Fibroblast of skin of scalp (primary cell): ENCODE data around the gene BBS1. TPM values are rescaled to one million over a fixed set of nuclear protein-coding genes. Genes with fewer than 3 reads are reported as not detected.
"Not testable (repeated sequence)": the region's sequence is repeated elsewhere in the genome, so short reads cannot be mapped to it uniquely, and the experiment has no call there.

Source experiments
- DNase-seq: peaks from one replicate; pipeline ENCODE4 v3.0.0-alpha.2; 2013
- polyA plus RNA-seq, 2 experiments: library from polyadenylated mRNA; unstranded; fragments of 120-200 nt; gene quantifications; one replicate each; pipeline ENCODE4 v1.2.1, GENCODE V29; 2013; ENCODE audit not compliant: insufficient read length in 2 of 2

Gene BBS1
- polyA plus RNA-seq (2013, experiment 1 of 2; ENCODE audit: insufficient read length) = 14.6 TPM
- 14.9 TPM for polyA plus RNA-seq (2013, experiment 2 of 2; ENCODE audit: insufficient read length)

DNA sequence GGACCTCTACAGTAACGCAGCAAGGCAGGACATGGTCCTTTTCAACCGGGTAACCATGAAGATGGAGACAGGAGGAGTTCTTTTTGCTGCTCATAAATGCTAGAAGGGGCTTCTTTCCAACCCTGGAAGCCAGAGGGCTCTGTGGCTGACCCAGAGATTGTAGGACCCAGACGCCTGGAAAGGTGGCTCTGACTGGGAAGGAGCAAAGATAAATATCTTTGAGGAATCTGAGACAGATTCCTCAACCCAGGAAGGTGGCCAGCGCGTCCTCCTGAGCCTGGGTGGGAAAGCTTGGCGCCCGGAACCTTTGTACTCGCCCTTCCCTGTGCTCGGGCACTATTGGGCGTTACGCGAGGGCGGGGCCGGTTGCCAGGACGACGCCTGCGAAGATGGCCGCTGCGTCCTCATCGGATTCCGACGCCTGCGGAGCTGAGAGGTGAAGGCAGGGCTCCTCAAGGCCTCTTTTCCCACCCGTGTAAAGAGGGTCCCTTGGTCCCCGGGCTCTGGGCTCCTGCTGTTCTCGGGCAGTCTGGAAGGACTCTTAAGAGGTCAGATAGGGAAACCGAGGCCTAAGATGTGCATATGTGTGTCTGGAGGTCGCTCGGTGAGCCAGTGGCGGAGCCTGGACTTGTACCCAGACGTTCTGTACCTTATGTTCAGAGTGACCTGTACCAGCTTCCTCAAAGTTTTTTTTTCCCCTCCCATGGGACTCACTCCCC is at the start of gene BBS1:
TSS of gene BBS1 (plus strand) at position 365 of the 719 bp plus-strand sequence. CDS start at position 390, 25 bp downstream.
- peak; percentile 79 for DNase-seq

DNA sequence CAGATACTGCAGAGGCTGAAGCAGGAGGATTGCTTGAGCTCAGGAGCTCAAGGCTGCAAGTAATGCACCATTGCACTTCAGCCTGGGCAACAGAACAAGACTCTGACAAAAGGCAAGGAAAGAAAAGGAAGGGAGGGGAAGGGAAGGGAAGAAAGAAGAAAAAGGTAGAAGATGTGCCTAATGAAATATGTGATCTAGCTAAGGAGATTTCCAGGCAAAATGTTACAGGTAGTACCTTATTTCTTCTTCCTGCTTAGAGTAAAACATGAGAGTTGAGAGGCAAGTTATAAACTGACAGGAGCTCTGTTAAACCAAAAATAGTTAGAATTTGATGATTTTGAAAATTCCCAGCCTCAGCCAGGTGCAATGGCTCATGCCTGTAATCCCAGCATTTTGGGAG is 48.4 kb upstream of the BBS1 start:
- DNase-seq = no peak

DNA sequence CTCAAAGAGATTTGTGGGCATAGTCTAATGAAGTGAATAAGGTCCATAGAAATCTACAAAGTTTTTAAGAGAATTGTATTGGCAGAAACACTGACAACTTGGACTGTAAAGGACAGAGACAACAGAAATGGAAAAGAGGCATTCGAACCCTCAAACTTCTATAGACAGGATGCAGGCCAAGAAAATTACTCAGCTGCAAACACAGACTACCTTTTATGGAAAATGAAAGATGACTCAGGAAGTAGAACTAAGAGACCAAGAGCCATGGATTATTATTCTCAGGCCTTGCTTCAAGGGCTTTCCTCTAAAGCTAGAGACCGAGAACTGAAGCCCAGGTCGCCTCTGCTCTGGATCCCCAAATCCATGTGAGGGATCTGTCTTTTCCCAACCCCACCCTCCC is 47.5 kb upstream of the BBS1 start:
- DNase-seq = no peak

DNA sequence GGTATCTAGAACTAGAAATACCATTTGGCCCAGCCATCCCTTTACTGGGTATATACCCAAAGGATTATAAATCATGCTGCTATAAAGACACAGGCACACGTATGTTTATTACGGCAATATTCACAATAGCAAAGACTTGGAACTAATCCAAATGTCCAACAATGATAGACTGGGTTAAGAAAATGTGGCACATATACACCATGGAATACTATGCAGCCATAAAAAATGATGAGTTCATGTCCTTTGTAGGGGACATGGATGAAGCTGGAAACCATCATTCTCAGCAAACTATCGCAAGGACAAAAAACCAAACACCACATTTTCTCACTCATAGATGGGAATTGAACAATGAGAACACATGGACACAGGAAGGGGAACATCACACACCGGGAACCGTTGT is 46.3 kb upstream of the BBS1 start:
- DNase-seq = not testable (repeated sequence)

DNA sequence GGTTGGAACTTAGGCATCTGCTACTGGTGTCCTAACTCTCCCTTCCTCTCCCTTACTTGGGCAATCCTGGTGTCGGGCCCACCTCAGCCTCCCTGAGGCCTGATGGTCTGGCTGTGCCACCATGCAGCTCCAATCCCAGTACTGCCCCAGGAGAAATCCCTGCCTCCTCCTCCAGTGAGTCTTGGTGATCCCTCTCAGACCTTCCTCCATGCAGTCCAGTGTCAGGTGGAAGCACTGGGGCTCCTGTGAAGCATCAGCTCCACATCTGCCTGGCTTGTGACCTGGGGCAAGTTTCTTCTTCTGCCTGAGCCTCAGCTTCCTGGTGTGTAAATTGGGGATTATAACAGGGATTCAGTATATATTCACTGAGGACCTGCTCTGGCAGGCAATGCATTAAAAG is 45.5 kb upstream of the BBS1 start:
- DNase-seq = no peak

DNA sequence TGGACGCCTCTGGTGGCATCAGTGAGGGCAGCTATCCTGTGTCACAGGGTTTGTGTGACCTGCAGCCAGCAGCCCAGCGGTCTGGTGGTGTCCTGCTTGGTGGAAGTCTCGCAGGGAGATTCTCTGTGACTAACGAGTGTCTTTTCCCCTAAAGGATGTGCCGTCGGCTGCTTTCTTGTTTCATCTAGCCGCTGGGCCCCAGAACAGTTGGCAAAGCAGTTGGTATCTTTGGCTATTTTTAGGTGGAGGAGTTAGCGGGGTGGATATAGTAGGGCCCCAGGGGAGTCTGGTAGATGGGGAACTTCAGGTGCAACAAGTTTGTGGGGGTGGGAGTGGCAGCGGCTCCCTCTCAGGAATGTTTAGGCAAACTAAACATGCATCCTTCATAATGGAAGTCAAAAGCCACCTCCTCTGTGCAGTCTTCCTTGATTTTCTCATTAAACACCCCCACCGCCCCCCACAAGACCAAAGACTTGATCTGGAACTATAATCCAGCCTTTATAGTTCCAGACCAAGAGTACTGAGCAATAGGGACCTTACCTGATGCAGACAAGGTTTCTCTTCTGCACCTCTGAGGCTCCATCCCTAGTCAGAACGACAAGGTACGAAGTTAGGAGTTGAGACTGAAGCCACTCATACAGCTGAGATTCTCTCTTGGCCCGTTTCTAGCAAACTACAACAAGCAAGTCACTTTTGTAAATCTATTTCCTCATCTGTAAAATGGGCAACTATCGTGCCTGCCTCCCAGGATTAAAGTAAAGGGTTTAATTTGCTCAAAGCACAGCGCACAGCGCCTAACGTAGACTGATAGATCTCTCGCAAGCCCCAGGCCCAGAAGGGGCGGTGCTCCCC is 44.8 kb upstream of the BBS1 start:
- no peak for DNase-seq

DNA sequence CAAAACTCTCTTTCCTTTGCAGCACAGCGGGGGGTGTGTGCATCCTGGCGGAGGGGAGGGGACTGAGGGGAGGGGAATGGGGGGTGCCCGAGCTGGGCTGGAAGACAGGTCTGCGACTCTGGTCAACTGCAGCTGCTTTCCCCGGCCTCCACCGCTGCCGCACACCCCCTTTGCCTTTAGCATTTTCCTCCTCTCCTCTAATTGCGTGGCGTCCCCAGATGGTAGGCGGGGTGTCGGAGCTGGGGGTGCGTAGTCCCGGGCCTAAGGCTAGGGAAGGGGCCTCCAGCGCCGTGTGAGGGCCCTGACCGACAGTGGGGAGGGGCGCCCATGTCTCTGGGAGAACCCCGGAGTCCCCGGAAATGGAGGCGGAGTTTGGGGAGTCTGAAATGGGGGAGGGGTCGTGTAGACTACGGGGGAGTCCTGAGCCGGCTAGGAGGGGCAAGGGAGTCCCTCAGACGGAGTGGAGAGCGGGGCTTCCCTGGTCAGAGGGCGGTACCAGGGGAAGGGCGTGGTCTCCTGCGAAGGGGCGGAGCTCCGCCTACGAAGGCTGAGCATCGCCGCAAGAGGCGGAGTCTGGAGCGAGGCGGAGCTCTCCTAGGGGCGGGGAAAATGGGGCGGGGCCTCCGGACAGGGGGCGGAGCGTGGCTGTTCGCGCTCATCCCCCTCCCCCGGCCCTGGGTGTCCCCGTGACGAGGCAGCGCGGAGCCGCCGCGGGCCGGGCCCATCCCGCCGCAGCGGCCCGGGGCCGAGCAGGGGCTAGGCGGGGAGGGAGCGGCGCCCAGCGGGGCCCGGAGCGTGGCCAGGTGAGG is 44.0 kb upstream of the BBS1 start, which contains the start of gene PELI3:
TSS of gene PELI3 (plus strand) at position 681 of the 809 bp plus-strand sequence. CDS start 1,224 bp downstream, outside the sequence.
- DNase-seq = peak; percentile 92

DNA sequence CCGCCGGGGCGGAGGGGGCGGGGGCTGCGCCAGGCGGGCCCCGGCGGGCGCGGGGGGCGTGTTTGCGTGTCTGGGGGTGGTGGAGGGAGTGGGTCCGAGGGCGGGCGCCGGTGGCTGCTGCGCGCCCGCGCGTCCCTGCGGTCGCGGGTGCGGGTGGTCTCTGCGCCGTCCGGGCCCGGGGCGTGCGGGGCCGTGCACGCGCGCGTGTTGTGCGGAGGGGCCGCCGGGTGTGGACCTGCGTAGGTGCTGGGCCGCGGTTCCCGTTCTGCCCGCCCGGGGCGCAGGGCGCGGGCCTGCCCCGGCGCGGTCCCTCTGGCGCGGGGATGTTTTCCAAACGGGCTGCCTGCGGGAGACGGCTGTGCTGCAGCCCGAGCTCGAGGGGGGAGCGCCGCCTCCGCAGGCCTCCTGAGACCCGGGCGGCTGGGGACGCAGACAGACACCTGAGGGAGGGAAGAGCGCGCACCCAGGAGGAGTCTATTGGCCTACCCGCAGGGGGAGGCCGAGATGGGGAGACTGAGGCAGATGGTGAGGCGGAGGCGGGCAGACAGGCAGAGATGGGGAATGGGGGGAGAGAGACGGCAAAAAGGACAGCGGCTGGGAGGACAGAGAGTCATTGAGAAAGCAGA is 43.3 kb upstream of the BBS1 start:
- DNase-seq = peak; percentile 22

DNA sequence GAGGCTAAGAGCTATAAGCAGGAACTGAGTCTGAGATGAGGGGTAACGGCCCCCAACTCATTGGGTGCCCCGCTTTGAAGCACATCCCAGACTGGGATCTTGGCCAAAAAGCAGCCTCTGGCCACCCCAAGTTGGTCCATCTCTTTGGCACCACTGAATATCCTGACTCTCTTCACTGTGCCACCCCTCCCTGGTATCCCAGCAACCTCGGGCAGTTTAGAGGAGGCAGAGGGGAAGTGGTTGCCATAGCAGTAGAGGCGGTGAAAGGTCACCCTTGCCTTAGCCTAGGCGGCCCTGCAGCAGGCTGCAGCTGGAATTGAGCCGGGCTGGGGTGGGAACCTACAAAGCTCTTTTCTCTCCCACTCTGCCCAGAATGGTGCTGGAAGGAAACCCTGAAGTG is 42.7 kb upstream of the BBS1 start:
- no peak for DNase-seq

DNA sequence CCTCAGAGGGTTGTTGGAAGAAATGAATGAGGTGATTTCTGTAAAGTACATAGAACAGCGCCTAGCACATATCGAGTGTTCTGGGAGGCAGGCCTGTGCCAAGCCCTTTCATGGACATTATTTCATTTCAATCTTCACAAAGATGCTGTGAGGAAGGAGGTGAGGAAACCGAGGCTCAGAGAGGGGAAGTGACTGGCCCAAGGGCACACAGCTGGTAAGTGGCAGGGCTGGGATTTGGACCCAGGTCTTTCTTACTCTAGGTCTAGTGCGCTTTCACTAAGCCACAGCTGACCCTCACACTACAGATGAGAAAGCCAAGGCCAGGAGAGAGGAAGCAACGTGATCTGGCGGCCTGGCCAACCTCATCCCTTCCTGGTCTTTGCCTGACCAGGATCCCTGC is 41.7 kb upstream of the BBS1 start:
- no peak for DNase-seq

DNA sequence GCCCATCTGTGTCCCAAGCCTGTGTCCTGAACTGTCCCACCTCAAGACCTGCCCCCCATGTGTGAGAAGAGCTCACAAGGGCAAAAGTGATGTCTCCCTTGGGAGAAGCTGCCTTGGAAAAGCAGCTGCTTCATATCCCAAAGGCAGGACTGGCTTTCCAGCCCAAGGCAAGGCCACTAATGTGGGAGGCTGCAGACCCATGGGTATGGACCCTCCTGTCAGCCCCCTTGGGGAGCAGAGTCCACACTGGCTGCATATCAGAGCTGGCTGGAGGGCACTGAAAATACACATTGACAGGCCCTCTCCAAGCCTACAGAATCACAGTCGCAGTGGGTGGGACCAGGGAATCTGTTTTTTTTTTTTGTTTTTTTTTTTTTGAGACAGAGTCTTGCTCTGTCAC is 41.0 kb upstream of the BBS1 start:
- no peak for DNase-seq

DNA sequence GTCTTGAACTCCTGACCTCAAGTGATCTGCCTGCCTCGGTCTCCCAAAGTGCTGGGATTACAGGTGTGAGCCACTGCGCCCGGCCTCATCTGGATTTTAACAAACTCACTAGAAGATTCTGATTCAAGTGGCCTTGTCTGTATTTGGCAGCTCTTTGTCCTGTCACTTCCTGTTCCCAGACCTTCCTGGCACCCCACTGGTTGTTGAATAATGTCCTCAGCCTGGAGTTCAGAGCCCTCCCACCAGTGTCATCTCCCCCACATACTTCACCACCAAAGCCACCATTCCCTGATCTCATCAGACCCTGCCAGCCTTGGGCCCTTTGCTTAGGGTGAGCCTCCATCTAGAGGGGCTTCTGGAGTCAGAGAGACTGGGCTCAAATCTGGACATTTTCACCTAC is 40.4 kb upstream of the BBS1 start:
- no peak for DNase-seq

DNA sequence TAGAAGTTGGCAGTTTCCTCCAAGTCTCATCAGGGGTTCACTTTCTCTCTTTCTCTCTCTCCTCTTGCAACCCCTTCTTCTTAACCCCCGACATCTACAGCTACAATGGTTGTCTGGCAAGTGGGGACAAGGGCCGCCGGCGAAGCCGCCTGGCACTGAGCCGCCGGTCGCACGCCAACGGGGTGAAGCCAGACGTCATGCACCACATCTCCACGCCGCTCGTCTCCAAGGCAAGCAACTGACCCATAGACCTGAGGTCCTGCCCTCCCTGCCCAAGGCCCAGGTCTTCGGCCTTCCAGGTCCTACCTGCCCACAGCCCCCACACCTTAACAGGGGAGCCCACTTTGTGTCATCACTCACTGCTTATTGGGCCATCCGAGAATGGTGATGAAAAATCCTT is 39.3 kb upstream of the BBS1 start:
- no peak for DNase-seq

DNA sequence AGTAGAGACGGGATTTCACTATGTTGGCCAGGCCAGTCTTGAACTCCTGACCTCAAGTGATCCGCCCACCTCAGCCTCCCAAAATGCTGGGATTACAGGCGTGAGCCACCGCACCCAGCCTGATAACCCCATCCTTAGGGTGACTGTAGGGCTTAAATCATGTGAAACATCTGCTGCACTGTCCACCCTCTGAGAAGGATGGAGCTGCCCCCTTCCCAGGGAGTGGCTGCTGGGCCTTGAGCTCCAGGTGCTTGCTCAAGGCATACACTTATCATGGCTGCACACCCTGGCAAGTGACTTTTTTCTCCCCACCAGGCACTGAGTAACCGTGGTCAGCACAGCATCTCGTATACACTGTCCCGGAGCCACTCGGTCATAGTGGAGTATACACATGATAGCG is 38.4 kb upstream of the BBS1 start:
- DNase-seq = no peak

DNA sequence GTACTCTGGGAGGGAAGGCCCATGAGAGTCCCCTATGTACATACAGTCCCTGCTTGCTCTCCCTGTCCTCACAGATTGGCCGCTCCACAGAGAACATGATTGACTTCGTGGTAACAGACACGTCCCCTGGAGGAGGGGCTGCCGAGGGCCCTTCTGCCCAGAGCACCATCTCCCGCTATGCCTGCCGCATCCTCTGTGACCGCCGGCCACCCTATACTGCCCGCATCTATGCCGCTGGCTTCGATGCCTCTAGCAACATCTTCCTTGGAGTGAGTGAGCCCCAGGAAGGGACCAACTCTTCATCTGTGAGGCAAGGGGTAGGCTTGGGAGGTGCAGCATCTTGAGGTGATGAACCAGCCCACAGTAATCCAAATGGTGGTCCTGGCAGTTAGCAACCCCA is 37.3 kb upstream of the BBS1 start:
- no peak for DNase-seq

DNA sequence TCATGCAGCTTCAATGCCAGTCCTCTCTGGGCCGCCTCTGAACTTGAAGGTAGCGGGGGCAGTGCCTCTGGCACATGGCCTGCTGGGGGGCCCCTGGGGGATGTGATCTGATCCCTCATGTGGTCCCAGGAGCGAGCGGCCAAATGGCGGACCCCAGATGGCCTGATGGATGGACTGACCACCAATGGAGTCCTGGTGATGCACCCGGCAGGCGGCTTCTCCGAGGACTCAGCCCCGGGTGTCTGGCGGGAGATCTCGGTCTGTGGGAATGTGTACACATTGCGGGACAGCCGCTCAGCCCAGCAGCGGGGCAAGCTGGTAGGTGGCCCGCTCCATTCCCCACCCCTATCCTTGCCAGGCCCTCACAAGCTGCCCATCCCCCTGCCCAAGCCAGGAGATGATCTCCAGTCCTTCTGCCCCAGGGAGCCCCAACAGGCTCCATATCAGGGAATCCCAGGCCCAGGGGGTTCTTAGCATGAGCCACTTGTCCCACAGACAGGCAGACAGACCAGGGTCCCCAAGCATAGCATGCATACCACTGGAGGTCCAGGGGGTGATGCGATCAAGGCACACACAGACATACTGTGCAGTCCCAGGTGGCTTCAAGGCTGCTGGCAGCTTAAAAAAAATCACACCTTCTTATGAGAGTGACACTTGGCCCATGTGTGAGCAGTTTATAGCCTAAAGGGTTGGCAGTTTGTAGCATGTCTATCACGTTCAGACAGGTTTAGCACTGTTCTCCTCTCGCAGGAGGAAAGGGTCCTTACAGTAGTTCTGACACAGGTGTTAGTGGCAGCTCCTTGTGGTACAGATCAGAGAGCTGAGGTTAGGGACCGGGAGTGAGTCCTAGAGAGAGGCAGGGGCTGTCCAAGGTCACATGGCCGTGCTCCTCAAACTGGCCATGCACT is 36.6 kb upstream of the BBS1 start:
- DNase-seq = no peak

DNA sequence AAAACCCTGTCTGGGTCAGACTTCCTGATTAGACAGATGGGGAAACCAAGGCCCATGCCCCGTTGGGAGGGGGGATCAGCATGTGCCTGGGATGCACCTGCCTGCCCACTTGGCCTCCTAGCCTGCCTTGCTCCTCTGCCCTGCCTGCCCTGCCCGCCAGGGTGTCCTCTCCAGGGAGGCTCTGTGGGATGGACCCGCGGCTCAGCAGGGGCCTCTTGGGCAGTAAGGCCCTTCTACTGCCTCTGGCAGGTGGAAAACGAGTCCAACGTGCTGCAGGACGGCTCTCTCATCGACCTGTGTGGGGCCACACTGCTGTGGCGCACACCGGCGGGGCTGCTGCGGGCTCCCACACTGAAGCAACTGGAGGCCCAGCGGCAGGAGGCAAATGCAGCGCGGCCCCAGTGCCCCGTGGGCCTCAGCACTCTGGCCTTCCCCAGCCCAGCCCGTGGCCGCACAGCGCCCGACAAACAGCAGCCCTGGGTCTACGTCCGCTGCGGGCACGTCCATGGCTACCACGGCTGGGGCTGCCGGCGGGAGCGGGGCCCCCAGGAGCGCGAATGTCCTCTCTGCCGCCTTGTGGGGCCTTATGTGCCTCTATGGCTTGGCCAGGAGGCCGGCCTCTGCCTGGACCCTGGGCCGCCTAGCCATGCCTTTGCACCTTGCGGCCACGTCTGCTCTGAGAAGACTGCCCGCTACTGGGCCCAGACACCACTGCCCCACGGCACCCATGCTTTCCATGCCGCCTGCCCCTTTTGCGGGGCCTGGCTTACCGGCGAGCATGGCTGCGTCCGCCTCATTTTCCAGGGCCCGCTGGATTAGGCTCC is 34.9 kb upstream of the BBS1 start:
- DNase-seq = no peak

DNA sequence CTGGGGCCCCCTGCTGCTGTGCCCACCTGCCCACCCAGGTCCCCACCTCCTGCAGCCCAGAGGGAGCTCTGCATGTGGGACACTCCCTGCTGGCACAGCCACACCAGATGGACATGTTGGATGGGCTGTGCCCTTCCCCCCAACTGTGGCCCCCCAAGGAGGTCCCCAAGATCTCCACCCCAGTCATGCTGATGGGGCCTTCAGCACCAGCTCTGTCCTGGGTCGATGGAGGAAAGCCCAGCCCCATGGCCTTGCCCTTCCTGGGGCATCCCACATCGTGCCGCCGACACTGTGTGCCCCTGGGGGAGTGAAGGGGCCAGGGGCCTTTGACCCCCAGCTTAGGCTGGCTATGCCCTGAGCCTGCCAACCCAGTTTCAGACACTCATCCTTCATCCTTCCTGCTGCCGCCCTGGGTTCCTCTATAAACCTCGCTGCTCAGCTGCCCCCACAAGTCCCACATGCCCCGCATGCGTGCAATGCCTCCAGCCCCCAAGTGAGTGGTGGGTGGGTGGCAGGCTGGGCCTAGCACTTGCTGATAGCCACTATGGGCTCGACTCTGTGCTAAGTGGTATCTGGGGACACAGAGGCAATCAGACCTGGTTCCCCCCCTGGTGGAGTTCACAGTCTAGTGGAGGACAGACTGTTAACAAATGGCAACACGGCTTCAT is 34.1 kb upstream of the BBS1 start:
- DNase-seq = no peak

DNA sequence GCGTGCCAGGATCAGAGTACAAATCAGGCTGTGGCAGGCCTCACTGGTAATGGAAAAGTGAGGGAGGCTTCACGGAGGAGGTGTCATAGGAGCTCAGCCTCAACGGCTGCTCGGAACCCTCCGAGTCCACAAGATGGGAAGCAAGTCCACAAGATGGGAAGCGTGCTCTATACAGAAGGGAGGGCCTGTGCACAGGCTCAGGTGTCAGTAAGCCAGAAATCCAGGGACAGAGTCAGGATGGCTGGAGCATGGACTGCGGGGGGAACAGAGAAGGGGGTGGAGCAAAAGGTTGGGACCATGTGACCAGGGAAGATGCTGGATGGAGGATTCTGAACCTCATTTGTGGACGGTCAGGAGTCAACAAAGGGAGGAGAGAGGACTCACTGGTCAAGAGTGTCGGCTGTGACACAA is 33.6 kb upstream of the BBS1 start:
- no peak for DNase-seq
